Body of pancreas (tissue), 4 donors: Measurements from ENCODE around the gene FTCD.

ENCODE experiments used
- POLR2A ChIP-seq, 3 donors: fragments of 450-650 bp; IDR thresholded peaks; one replicate each; pipeline ENCODE4 v1.6.1; 2016; ENCODE audit warnings: antibody characterized with exemption in 3 of 3, mild to moderate bottlenecking in 2 of 3
- TF ChIP-seq, protein P1 (sequence below), 7 experiments: fragments of 450-650 bp in 4 of 7; fragments of 200-600 bp in 3 of 7; sonication (generic) in 3 of 7; IDR thresholded peaks; one replicate each; pipeline ENCODE4 v1.5.1; 2016 to 2019; ENCODE audit warnings: antibody characterized with exemption in 7 of 7

DNA sequence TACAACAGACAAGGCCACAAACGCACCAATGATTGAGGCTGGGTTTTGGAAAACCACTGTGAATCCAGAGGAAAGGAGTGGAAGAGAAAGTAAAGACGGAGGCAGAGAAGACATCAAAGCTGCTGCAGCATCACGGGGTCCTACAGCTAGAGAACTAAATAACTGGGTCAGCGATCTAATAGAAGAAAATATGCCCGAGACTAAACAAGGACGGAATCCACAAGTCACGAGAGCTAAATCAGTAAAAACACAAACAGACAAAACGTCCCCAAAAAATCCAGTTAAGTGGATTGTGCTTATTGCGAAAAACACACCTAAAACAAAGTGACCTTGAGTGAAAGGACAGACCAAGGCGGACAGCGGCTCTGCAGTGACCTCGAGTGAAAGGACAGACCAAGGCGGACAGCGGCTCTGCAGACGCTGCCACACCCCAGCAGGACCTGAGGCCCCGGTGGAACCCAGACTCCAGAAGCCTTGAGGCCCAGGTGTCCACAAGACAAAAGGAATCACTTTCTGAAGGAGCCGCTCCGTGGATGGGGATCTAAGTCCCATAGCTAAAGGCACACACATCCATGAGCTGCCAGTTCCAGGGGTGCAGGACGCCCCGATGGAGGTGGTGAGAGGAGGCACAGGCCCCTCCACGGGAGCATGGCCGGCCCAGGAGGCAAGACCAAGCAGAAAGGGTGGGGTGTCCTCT lies 6.0 kb downstream of the FTCD start:
- TF ChIP-seq, protein P1, sequence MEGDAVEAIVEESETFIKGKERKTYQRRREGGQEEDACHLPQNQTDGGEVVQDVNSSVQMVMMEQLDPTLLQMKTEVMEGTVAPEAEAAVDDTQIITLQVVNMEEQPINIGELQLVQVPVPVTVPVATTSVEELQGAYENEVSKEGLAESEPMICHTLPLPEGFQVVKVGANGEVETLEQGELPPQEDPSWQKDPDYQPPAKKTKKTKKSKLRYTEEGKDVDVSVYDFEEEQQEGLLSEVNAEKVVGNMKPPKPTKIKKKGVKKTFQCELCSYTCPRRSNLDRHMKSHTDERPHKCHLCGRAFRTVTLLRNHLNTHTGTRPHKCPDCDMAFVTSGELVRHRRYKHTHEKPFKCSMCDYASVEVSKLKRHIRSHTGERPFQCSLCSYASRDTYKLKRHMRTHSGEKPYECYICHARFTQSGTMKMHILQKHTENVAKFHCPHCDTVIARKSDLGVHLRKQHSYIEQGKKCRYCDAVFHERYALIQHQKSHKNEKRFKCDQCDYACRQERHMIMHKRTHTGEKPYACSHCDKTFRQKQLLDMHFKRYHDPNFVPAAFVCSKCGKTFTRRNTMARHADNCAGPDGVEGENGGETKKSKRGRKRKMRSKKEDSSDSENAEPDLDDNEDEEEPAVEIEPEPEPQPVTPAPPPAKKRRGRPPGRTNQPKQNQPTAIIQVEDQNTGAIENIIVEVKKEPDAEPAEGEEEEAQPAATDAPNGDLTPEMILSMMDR (IDR thresholded peaks at IDR 0.05): no peak
- TF ChIP-seq POLR2A (IDR thresholded peaks at IDR 0.05): no peak
